OCI-LY3 (cell line): ENCODE data around the gene NR1H4.

ENCODE experiments used
- H2AFZ ChIP-seq: fragments of 200-600, 300-600 bp; shearing (Covaris generic); 2 replicates; pipeline ENCODE4 v1.6.0; 2014; ENCODE audit warnings: antibody characterized with exemption, low read depth, low read length
- H3K27ac ChIP-seq: fragments of 200-600, 300-600 bp; sonication (generic); 2 replicates; pipeline ENCODE4 v1.5.1; 2014; ENCODE audit warnings: mild to moderate bottlenecking, low read length, moderate library complexity, mixed read lengths
- H3K27me3 ChIP-seq: fragments of 200-600, 300-600 bp; sonication (generic); 2 replicates; pipeline ENCODE4 v1.6.1; 2014; ENCODE audit warnings: low read depth, low read length, mixed read lengths
- H3K36me3 ChIP-seq: fragments of 200-600, 300-600 bp; sonication (generic); replicated peaks from 2 replicates; pipeline ENCODE3; 2014; ENCODE audit warnings: low read depth, low read length, mixed read lengths
- H3K4me1 ChIP-seq: fragments of 300-600, 200-600 bp; sonication (generic); 2 replicates; pipeline ENCODE4 v1.6.1; 2014; ENCODE audit warnings: low read length, mixed read lengths
- H3K4me2 ChIP-seq: fragments of 200-600, 300-600 bp; sonication (generic); 2 replicates; pipeline ENCODE4 v1.6.1; 2014; ENCODE audit warnings: low read length, mixed read lengths
- H3K4me3 ChIP-seq: fragments of 300-600, 200-600 bp; sonication (generic); 2 replicates; pipeline ENCODE4 v1.5.1; 2014; ENCODE audit warnings: antibody characterized with exemption, mild to moderate bottlenecking, low read length, moderate library complexity
- H3K79me2 ChIP-seq: fragments of 300-600, 200-600 bp; shearing (Covaris generic); 2 replicates; pipeline ENCODE4 v1.6.1; 2014; ENCODE audit warnings: mild to moderate bottlenecking, low read length, mixed read lengths
- H3K9ac ChIP-seq: fragments of 300-600, 200-600 bp; shearing (Covaris generic); 2 replicates; pipeline ENCODE4 v1.6.0; 2014; ENCODE audit warnings: mild to moderate bottlenecking, low read length, moderate library complexity
- H3K9me3 ChIP-seq: fragments of 200-600, 300-600 bp; shearing (Covaris generic); 2 replicates; pipeline ENCODE4 v1.6.1; 2014; ENCODE audit warnings: low read length, mixed read lengths; ENCODE audit not compliant: insufficient read depth
- H4K20me1 ChIP-seq: fragments of 200-600, 300-600 bp; sonication (generic); 2 replicates; pipeline ENCODE4 v1.6.1; 2016; ENCODE audit warnings: low read length, mixed read lengths; ENCODE audit not compliant: insufficient read depth
- CTCF ChIP-seq: fragments of 200-600, 300-600 bp; sonication (generic); IDR thresholded peaks from 2 replicates; pipeline ENCODE4 v1.5.1; 2014; ENCODE audit warnings: antibody characterized with exemption, low read length, low read depth
- EZH2phosphoT487 ChIP-seq: fragments of 200-600 bp; shearing (Covaris generic); IDR thresholded peaks from 2 replicates; pipeline ENCODE4 v1.6.1; 2018; ENCODE audit warnings: antibody characterized with exemption, mixed run types, low read depth

The NR1H4 gene

GRCh38 chr12:100544165-100544564, 70.5 kb downstream of the NR1H4 start:
- Histone ChIP-seq H3K79me2 (no peaks in the 10 kb centered on the region), H4K20me1 (no peaks in the 10 kb centered on the region), H3K27ac (no peak overlapping the region), H3K9me3 (no peaks in the 10 kb centered on the region), H3K4me2 (no peak overlapping the region), H3K9ac (no peak overlapping the region), H3K4me3 (no peak overlapping the region), H3K4me1 (no peaks in the 10 kb centered on the region), H3K27me3 (peaks cover 15% of the 10 kb centered on the region; the same call in 1 of the 2 replicates), H2AFZ (no peak overlapping the region), H3K36me3 (no peaks in the 10 kb centered on the region)
- no peak for TF ChIP-seq EZH2phosphoT487
- no peak for TF ChIP-seq CTCF

GRCh38 chr12:100545092-100545491, 71.4 kb downstream of the NR1H4 start:
- Histone ChIP-seq H3K79me2 (no peaks in the 10 kb centered on the region), H2AFZ (no peak overlapping the region), H3K9ac (no peak overlapping the region), H3K27ac (no peak overlapping the region), H3K9me3 (no peaks in the 10 kb centered on the region), H3K27me3 (peaks cover 15% of the 10 kb centered on the region; the same call in 1 of the 2 replicates), H3K36me3 (no peaks in the 10 kb centered on the region), H3K4me2 (no peak overlapping the region), H3K4me3 (no peak overlapping the region), H3K4me1 (no peaks in the 10 kb centered on the region), H4K20me1 (no peaks in the 10 kb centered on the region)
- TF ChIP-seq EZH2phosphoT487 (no peak), CTCF (no peak)

GRCh38 chr12:100553936-100554335, 80.3 kb downstream of the NR1H4 start:
- H3K9ac ChIP-seq, result no peak overlapping the region
- no peaks in the 10 kb centered on the region for H3K27me3 ChIP-seq
- no peak overlapping the region for H3K27ac ChIP-seq
- H4K20me1 ChIP-seq, result no peaks in the 10 kb centered on the region
- H3K4me2 ChIP-seq, result peak overlapping the region; percentile 17; the same call in 1 of the 2 replicates
- H3K36me3 ChIP-seq, result no peaks in the 10 kb centered on the region
- no peak overlapping the region for H3K4me3 ChIP-seq
- 0 out of 2 replicates have a peak, but pooled peaks cover 4% of the 10 kb centered on the region for H3K9me3 ChIP-seq
- peaks cover 17% of the 10 kb centered on the region for H3K4me1 ChIP-seq
- no peaks in the 10 kb centered on the region for H3K79me2 ChIP-seq
- H2AFZ ChIP-seq, result no peak overlapping the region
- no peak for TF ChIP-seq CTCF
- TF ChIP-seq EZH2phosphoT487, result no peak

DNA sequence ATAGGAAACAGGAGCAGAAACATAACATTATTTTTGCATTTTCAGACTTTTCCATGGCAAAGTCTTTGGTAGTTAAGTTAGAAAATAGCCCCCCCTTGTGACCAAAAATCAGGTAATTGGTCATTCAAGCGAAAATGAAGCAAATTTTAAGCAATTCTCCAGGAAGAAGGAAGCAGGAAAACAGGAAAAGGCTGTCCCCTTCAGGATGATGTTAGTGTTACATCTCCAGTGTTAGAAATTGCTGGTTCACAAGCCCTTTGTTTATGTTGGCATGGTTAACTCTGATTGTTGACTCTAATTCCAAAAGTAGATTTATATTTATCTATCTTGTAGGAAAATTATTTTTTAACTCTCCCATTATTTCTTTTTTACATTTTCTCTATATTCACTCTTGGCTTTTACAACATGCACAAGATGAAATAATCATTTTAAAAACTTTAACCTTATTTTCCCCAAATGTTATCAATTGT, 81.0 kb downstream of the NR1H4 start:
- no peaks in the 10 kb centered on the region for H3K36me3 ChIP-seq
- peaks cover 17% of the 10 kb centered on the region for H3K4me1 ChIP-seq
- H3K4me3 ChIP-seq, result no peak overlapping the region
- H2AFZ ChIP-seq, result no peak overlapping the region
- H3K4me2 ChIP-seq, result 0 out of 2 replicates have a peak overlapping the region, but pooled peaks have one; percentile 17
- H3K79me2 ChIP-seq, result no peaks in the 10 kb centered on the region
- TF ChIP-seq CTCF (peak; percentile 88), EZH2phosphoT487 (no peak)
- H3K9me3 ChIP-seq, result 0 out of 2 replicates have a peak, but pooled peaks cover 4% of the 10 kb centered on the region
- H3K27me3 ChIP-seq, result no peaks in the 10 kb centered on the region
- H4K20me1 ChIP-seq, result no peaks in the 10 kb centered on the region
- no peak overlapping the region for H3K27ac ChIP-seq
- no peak overlapping the region for H3K9ac ChIP-seq
